ENCODE measurements around the gene PELI2. TPM values are rescaled to one million over a fixed set of nuclear protein-coding genes. Genes with fewer than 3 reads are reported as not detected.

PELI2 gene
- total RNA-seq, 2 donors from 2014 or later = 22.2 to 28.3 TPM

DNA sequence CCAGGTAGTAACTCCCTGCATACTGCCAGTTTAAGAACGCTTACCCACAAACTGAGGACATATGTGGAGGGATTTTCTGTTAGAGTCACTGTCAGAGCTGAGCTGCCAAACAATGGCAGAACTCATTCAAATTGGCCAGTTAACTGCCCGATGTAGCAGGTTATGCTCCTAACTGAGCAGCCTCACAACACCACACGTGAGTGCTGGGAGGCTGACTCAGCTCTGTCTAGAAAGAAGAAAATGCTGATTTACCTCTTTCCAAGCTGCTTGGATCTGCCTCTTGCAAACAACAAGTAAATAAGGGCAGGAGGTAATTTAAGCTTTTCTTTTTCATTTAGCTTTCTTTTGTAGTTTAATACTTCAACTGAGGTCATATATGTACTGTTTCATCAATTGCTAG, 195.6 kb downstream of the PELI2 start:
- DNase-seq (ENCODE audit: low spot score) = no peak
- Histone ChIP-seq H3K9me3 (no peaks in the 10 kb centered on the region), H3K4me1 (ENCODE audit: control insufficient read depth in 1 of 2, low read depth in 2 of 2) (peaks cover 17 to 42% of the 10 kb centered on the region in 2 donors), H3K27me3 (replicated peaks; ENCODE audit: insufficient read depth) (no peaks in the 10 kb centered on the region), H3K36me3 (no peaks in the 10 kb centered on the region), H3K27ac (no peak overlapping the region), H3K4me3 (no peak overlapping the region)
- TF ChIP-seq, protein P1, sequence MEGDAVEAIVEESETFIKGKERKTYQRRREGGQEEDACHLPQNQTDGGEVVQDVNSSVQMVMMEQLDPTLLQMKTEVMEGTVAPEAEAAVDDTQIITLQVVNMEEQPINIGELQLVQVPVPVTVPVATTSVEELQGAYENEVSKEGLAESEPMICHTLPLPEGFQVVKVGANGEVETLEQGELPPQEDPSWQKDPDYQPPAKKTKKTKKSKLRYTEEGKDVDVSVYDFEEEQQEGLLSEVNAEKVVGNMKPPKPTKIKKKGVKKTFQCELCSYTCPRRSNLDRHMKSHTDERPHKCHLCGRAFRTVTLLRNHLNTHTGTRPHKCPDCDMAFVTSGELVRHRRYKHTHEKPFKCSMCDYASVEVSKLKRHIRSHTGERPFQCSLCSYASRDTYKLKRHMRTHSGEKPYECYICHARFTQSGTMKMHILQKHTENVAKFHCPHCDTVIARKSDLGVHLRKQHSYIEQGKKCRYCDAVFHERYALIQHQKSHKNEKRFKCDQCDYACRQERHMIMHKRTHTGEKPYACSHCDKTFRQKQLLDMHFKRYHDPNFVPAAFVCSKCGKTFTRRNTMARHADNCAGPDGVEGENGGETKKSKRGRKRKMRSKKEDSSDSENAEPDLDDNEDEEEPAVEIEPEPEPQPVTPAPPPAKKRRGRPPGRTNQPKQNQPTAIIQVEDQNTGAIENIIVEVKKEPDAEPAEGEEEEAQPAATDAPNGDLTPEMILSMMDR (IDR thresholded peaks at IDR 0.05) = no peak
- ATAC-seq (ENCODE audit: insufficient number of reproducible peaks, low FRiP score, low read depth) = no peak

DNA sequence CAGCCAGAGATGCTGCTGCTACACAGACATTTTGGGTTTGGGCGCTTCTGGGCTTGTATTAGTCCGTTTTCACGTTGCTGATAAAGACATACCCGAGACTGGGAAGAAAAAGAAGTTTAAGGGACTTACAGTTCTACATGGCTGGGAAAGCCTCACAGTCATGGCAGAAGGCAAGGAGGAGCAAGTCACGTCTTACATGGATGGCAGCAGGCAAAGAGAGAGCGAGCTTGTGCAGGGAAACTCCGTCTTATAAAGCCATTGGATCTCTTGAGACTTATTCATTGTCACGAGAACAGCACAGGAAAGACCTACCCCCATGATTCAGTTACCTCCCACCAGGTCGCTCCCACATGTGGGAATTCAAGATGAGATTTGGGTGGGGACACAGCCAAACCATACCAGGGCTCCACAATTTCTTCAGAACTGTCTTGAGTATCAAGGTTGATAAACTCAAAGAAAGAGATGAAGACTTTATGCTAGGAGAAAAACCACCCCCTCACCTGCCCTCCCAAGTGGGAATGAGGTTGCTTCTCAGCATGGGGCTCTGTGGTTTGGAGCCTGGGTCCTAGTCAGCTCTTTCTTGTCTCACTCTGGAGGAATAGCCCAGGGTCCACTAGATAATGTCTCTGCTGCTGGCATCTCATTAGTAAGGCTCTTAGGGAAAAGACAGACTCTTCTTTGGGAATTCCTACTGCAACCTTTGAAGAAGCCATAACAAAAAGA, 200.3 kb downstream of the PELI2 start:
- TF ChIP-seq, protein P1 (IDR thresholded peaks at IDR 0.05) = no peak
- ATAC-seq (ENCODE audit: insufficient number of reproducible peaks, low FRiP score, low read depth) = no peak
- H3K4me1 ChIP-seq (ENCODE audit: control insufficient read depth in 1 of 2, low read depth in 2 of 2) = peaks cover 0 to 13% of the 10 kb centered on the region in 2 donors
- H3K27me3 ChIP-seq (replicated peaks; ENCODE audit: insufficient read depth) = no peaks in the 10 kb centered on the region
- H3K9me3 ChIP-seq = no peaks in the 10 kb centered on the region
- DNase-seq (ENCODE audit: low spot score) = no peak
- no peaks in the 10 kb centered on the region for H3K36me3 ChIP-seq
- no peak overlapping the region for H3K27ac ChIP-seq
- H3K4me3 ChIP-seq = no peak overlapping the region

DNA sequence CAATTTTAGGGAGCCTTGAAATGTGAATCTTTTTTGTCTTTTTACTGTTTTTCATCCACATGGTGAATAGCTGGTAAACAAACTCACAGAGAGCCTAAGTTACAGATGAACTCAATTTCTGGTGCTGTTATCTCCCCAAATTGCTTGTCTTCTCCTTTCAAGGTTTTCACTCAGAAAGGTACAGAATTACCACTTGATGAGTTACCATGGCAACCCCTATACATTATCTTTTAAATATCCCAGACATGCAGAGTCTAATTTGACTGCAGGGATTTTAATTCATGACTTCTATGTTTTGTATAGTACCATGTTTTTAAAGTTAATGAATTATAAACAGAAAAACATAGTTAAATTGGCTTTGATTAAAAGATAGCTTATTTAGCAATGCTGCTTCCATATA, 203.7 kb downstream of the PELI2 start:
- no peaks in the 10 kb centered on the region for H3K27me3 ChIP-seq (replicated peaks; ENCODE audit: insufficient read depth)
- no peak overlapping the region for H3K4me3 ChIP-seq
- ATAC-seq (ENCODE audit: insufficient number of reproducible peaks, low FRiP score, low read depth) (no peak), DNase-seq (ENCODE audit: low spot score) (no peak)
- no peaks in the 10 kb centered on the region for H3K36me3 ChIP-seq
- TF ChIP-seq, protein P1 (IDR thresholded peaks at IDR 0.05) = no peak
- no peaks in the 10 kb centered on the region for H3K9me3 ChIP-seq
- no peak overlapping the region for H3K27ac ChIP-seq
- H3K4me1 ChIP-seq (ENCODE audit: control insufficient read depth in 1 of 2, low read depth in 2 of 2) = no peaks in the 10 kb centered on the region

DNA sequence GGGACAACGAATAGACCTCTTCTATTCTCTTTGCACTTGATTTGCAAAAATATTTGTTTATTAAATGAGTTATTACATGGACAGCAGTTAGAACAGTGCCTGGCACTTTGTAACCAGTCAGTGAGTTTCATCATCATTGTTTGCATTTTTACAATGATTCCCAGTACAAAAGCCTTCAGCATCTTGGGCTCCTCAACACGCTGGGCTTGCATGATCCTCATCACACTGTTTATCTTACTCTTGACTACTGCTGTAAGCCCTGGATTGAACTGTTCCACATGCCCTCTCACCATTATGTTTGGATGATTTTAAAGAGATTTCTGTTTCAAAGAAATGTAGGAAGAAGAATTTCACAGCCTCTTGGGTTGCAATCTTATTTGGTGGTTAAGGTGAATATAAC, 204.3 kb downstream of the PELI2 start:
- no peaks in the 10 kb centered on the region for H3K27me3 ChIP-seq (replicated peaks; ENCODE audit: insufficient read depth)

DNA sequence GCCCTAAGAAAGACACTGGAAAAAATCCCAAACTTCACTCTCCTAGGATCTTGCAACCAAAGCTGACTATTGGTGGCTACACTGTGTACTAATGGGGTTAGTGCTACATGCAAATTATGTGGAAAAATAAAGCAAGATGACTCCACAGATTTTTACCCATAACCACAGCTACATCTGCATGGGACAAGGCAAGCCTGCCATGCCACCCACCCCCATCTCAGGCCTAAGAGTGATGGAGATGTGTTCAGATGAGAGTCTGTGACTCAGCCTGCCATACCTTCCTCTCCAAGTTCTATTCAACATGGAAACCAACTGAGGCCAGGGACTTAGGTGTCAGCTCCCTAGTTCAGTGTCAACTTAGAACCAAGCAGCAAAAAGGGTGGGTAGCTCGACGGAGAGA, 206.2 kb downstream of the PELI2 start:
- Histone ChIP-seq H3K36me3 (no peaks in the 10 kb centered on the region), H3K27me3 (replicated peaks; ENCODE audit: insufficient read depth) (no peaks in the 10 kb centered on the region), H3K27ac (no peak overlapping the region), H3K9me3 (no peaks in the 10 kb centered on the region), H3K4me1 (ENCODE audit: control insufficient read depth in 1 of 2, low read depth in 2 of 2) (no peaks in the 10 kb centered on the region), H3K4me3 (no peak overlapping the region)
- no peak for DNase-seq (ENCODE audit: low spot score)
- TF ChIP-seq, protein P1 (IDR thresholded peaks at IDR 0.05) = no peak
- no peak for ATAC-seq (ENCODE audit: insufficient number of reproducible peaks, low FRiP score, low read depth)

More for the DNA sequence above, 204.3 kb downstream of the PELI2 start:
- no peaks in the 10 kb centered on the region for H3K4me1 ChIP-seq (ENCODE audit: control insufficient read depth in 1 of 2, low read depth in 2 of 2)
- TF ChIP-seq, protein P1 (IDR thresholded peaks at IDR 0.05) = no peak
- no peak overlapping the region for H3K27ac ChIP-seq
- H3K36me3 ChIP-seq = no peaks in the 10 kb centered on the region
- H3K4me3 ChIP-seq = no peak overlapping the region
- ATAC-seq (ENCODE audit: insufficient number of reproducible peaks, low FRiP score, low read depth) (no peak), DNase-seq (ENCODE audit: low spot score) (no peak)
- no peaks in the 10 kb centered on the region for H3K9me3 ChIP-seq

All from thoracic aorta (tissue), 2 donors.